Measurements from ENCODE around the gene RND1. TPM values are rescaled to one million over a fixed set of nuclear protein-coding genes. Genes with fewer than 3 reads are reported as not detected.

Gene RND1
- polyA plus RNA-seq, 3 donors: 0.40 to 0.49 TPM; not detected in 1

DNA sequence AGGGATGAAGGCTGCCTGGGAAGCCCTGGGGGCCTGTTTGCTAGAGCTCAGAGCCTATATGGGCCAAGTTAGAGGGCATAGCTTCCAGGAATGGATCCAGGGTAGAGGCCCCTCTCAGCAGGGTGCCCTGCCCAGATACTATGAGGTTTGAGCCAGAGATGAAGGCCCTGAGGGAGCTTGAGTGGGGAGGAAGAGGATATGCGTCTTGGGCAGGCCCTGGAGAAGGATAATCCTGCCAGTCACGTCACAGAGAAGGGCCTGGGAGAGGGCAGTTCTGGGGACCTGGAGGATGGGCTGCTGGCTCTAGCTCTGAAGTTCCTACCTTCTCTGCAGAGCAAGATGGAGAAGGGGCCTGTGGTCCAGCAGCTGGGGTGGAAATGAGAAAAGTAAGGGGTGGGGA is 53.3 kb downstream of the RND1 start:
- Histone ChIP-seq H3K27me3 (ENCODE audit: control insufficient read depth in 2 of 2, insufficient read depth in 2 of 2, low read length in 2 of 2) (peaks cover 7 to 13% of the 10 kb centered on the region in 2 donors), H3K9ac (ENCODE audit: insufficient read depth, low read length, poor library complexity, severe bottlenecking) (no peak overlapping the region), H3K36me3 (replicated peaks in 1 of 2; ENCODE audit: control insufficient read depth in 1 of 2, insufficient read depth in 2 of 2, low read length in 2 of 2) (no peaks in the 10 kb centered on the region), H3K27ac (ENCODE audit: low read depth in 1 of 2, low read length in 2 of 2) (no peak overlapping the region), H3K79me2 (ENCODE audit: insufficient read depth, low read length) (no peaks in the 10 kb centered on the region), H3K9me3 (replicated peaks in 1 of 2; ENCODE audit: control insufficient read depth in 1 of 2, insufficient read depth in 1 of 2, low read length in 2 of 2) (no peaks in the 10 kb centered on the region), H3K4me3 (replicated peaks in 1 of 3; ENCODE audit: low read depth in 2 of 3, low read length in 3 of 3) (no peak overlapping the region), H2AFZ (ENCODE audit: insufficient read depth, low read depth, low read length, poor library complexity, severe bottlenecking) (no peak overlapping the region), H4K20me1 (ENCODE audit: insufficient read depth, low read length) (no peaks in the 10 kb centered on the region), H3K4me2 (replicated peaks; ENCODE audit: extremely low read depth, low read length, poor library complexity, severe bottlenecking) (no peak overlapping the region), H3K4me1 (ENCODE audit: control insufficient read depth in 1 of 2, insufficient read depth in 2 of 2, low read length in 2 of 2) (peaks cover 18 to 26% of the 10 kb centered on the region in 2 donors)
- no peak for DNase-seq
- peaks cover 10 to 22% (median 18%) of the 10 kb centered on the region in 3 donors for H3K27me3 Mint-ChIP-seq (ENCODE audit: low read depth in 3 of 3)
- H3K27ac Mint-ChIP-seq: no peak overlapping the region
- WGBS (ENCODE audit: insufficient coverage): 95% methylated on average over 2 of the region's 2 CpGs
- H3K4me1 Mint-ChIP-seq: peaks cover 24% of the 10 kb centered on the region
- peaks cover 0 to 5% (median 0%) of the 10 kb centered on the region in 7 donors for H3K9me3 Mint-ChIP-seq
- TF ChIP-seq, protein P1, sequence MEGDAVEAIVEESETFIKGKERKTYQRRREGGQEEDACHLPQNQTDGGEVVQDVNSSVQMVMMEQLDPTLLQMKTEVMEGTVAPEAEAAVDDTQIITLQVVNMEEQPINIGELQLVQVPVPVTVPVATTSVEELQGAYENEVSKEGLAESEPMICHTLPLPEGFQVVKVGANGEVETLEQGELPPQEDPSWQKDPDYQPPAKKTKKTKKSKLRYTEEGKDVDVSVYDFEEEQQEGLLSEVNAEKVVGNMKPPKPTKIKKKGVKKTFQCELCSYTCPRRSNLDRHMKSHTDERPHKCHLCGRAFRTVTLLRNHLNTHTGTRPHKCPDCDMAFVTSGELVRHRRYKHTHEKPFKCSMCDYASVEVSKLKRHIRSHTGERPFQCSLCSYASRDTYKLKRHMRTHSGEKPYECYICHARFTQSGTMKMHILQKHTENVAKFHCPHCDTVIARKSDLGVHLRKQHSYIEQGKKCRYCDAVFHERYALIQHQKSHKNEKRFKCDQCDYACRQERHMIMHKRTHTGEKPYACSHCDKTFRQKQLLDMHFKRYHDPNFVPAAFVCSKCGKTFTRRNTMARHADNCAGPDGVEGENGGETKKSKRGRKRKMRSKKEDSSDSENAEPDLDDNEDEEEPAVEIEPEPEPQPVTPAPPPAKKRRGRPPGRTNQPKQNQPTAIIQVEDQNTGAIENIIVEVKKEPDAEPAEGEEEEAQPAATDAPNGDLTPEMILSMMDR (IDR thresholded peaks at IDR 0.05): no peak
- peaks cover 0 to 7% of the 10 kb centered on the region in 2 donors for H3K36me3 Mint-ChIP-seq
- intact Hi-C loops (cut with micrococcal nuclease): no loop called here
- no peak overlapping the region for H3K4me3 Mint-ChIP-seq

DNA sequence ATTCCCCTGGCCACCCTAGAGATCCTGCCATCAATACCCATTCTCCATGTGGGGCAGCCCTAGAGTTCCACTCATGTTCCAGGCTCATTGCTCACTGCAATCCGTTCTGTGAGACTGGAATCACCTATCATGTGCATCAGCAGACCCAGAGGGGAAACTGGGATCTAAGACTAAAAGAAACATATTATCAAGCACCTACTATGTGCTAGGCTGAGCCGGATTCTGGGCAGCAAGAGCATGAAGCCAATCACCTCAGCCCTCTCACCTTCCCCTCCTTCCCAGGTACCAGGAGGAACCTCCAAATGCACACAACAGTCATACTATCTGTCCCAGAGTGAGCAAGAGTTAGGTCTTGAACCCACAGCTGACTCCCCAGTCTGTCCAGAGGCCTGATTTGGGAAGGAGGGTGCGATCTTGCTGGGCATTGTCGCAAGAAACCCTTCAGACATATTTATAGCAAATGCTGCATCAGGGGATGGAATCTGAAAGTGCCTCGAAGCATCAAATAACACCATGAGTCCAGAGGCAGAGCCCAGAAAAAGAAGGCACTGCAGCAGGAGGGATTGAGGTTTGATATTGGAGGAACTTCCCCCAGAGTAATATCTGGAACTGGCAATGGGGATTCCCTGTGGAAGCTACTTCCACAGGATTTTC is 54.1 kb downstream of the RND1 start:
- WGBS (ENCODE audit: insufficient coverage): 100% methylated on average over 2 of the region's 5 CpGs
- Histone ChIP-seq H3K9me3 (replicated peaks in 1 of 2; ENCODE audit: control insufficient read depth in 1 of 2, insufficient read depth in 1 of 2, low read length in 2 of 2) (no peaks in the 10 kb centered on the region), H3K36me3 (replicated peaks in 1 of 2; ENCODE audit: control insufficient read depth in 1 of 2, insufficient read depth in 2 of 2, low read length in 2 of 2) (no peaks in the 10 kb centered on the region), H3K4me3 (replicated peaks in 1 of 3; ENCODE audit: low read depth in 2 of 3, low read length in 3 of 3) (no peak overlapping the region), H3K27me3 (ENCODE audit: control insufficient read depth in 2 of 2, insufficient read depth in 2 of 2, low read length in 2 of 2) (peaks cover 0 to 5% of the 10 kb centered on the region in 2 donors), H3K4me2 (replicated peaks; ENCODE audit: extremely low read depth, low read length, poor library complexity, severe bottlenecking) (no peak overlapping the region), H3K79me2 (ENCODE audit: insufficient read depth, low read length) (no peaks in the 10 kb centered on the region), H3K27ac (ENCODE audit: low read depth in 1 of 2, low read length in 2 of 2) (no peak overlapping the region), H3K9ac (ENCODE audit: insufficient read depth, low read length, poor library complexity, severe bottlenecking) (no peak overlapping the region), H4K20me1 (ENCODE audit: insufficient read depth, low read length) (no peaks in the 10 kb centered on the region), H3K4me1 (ENCODE audit: control insufficient read depth in 1 of 2, insufficient read depth in 2 of 2, low read length in 2 of 2) (peaks cover 18 to 26% of the 10 kb centered on the region in 2 donors), H2AFZ (ENCODE audit: insufficient read depth, low read depth, low read length, poor library complexity, severe bottlenecking) (no peak overlapping the region)
- Mint-ChIP-seq H3K36me3 (peaks cover 0 to 3% of the 10 kb centered on the region in 2 donors), H3K9me3 (peaks cover 0 to 3% (median 0%) of the 10 kb centered on the region in 7 donors), H3K27ac (no peak overlapping the region), H3K4me3 (no peak overlapping the region), H3K27me3 (ENCODE audit: low read depth in 3 of 3) (peaks cover 5 to 15% (median 10%) of the 10 kb centered on the region in 3 donors), H3K4me1 (peaks cover 20% of the 10 kb centered on the region)
- TF ChIP-seq, protein P1 (IDR thresholded peaks at IDR 0.05): no peak
- intact Hi-C loops (cut with micrococcal nuclease): no loop called here
- DNase-seq: no peak

Measured in CD14-positive monocyte (primary cell).